HG02678 (cell line): Measurements from ENCODE around the gene DEXI.

Experiments used
- ATAC-seq: cut with Tn5 transposase; IDR thresholded peaks from one replicate; pipeline ENCODE4 v1.9.1; 2021; ENCODE audit warnings: mild to moderate bottlenecking, moderate library complexity; ENCODE audit not compliant: unreplicated experiment

DEXI gene

GRCh38 chr16:10941935-10942351 lies 325 bp downstream of the DEXI start:
- ATAC-seq: peak; percentile 3

DNA sequence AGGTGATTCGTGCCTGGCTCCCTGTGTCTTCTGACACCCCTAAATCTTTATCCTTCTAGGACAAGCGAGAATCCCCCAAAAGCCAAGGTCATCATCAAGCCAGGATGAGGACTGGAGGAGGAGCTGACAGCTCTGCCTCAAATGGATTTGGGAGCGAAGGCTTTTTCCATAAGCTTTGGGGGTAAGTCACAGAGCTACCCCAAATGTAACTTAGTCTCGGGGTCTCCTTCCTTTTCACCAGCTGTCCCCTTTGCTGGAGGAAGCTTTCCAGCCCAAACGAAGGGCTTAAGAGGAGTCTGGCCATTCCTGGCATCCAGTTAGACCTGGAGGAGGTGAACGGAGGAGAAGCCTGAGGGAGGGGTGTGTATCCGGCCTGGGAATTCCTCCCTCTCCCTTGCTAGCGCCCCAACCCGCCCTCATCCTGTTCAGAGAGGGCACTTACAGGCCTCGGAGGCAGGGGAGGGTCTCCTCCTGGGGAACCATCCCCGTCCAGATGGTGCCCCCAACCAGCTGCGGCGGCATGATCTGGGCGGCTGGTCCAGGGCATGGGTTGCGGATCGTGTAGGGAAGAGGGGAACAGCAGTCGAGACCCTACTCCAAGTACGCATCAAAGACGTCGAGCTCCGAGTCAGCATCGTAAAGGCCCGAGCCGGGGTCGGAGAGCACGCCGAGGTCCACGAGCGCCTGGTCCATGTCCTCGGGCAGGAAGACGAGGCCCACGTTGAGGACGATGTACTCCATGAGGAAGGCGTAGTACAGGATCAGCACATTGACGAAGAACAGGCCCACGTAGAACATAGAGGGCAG lies 938 bp downstream of the DEXI start:
- ATAC-seq: no peak

GRCh38 chr16:10940501-10941079 lies 1.7 kb downstream of the DEXI start:
- no peak for ATAC-seq

- ATAC-seq: no peak
Observed at GRCh38 chr16:10939649-10940234, 2.5 kb downstream of the DEXI start.

DNA sequence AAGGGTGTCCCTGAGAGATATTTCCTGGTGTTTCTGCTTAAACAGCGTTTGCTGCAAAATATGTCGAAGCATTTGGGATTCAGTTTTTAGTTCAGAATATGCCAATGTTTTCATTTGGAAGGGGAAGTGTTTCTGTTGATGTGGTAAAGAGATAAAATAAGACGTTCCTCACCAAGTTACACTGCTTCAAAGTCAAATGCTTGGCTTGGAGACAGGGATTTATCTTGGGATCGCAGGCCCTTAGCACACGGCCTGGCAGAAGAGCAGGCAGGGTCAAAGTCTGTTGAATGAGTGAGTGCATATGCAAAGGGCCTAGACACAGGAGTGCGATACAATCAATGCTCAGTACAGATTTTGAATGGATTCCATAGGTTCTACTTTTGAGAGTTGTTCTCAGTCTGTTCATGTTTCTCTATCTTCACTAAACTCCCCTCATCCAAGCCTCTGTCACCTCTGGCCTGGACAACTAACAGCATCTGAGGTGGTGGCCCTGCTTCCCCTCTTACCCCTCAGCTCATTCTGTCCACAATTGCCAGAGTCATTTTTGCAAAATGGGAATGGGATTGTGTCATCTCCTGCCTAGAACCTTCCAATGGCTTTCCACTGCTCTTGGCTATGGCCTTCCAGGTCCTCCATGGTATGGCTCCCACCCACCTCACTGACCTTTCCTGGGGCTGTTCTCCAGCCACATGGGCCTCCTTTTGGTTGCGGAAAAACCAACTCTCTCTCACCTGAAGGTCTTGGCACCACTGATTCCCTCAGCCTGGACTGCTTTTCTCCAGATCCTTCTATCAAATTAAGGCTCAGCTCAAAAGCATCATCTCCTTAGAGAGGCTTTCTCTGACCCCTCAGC lies 3.2 kb downstream of the DEXI start:
- no peak for ATAC-seq

DNA sequence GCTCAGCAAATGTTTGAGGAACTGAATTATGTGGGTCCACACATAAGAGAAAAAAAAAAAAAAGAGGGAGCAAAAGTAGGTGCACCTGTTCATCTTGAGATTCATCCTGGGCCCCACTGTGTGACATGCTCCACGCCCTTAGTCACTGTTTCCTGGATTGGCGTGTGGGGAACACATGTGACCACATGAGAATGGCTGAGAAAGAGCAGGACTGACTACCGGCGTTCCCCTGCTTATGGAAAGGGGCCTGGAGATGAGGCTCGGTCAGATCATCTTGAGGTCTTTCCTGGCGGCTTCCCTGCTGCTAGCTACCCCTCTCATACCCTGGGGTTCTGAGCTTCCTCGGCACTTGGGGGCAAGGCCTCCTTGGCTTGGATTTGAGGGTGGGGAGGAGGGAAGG lies 3.9 kb downstream of the DEXI start:
- no peak for ATAC-seq

- no peak for ATAC-seq
Observed at GRCh38 chr16:10937068-10937859, 5.0 kb downstream of the DEXI start.

- ATAC-seq: no peak
Observed at GRCh38 chr16:10936272-10936984, 5.8 kb downstream of the DEXI start.

GRCh38 chr16:10935226-10935915 lies 6.9 kb downstream of the DEXI start:
- ATAC-seq: no peak

- ATAC-seq: no peak
Observed at GRCh38 chr16:10934325-10935107, 7.8 kb downstream of the DEXI start.

DNA sequence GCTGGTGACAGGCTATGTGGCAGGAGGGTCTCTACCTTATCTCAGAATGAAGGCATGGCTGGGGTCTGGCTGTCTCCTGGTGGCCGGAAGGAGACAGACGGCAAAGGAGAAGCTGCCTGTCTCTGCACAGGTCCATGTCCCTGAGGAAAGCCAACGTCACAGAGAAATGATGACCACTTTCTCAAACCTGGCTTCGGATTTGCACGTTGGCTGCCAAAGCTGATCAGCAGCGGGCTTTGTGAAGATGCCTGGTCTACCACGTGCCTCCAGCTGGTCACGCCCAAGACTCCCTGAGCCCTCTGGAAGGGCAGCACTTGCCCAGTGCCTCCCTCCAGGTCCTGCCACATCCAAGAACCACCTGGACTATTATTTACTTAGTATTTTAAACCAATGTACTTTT lies 8.4 kb downstream of the DEXI start:
- ATAC-seq: no peak

DNA sequence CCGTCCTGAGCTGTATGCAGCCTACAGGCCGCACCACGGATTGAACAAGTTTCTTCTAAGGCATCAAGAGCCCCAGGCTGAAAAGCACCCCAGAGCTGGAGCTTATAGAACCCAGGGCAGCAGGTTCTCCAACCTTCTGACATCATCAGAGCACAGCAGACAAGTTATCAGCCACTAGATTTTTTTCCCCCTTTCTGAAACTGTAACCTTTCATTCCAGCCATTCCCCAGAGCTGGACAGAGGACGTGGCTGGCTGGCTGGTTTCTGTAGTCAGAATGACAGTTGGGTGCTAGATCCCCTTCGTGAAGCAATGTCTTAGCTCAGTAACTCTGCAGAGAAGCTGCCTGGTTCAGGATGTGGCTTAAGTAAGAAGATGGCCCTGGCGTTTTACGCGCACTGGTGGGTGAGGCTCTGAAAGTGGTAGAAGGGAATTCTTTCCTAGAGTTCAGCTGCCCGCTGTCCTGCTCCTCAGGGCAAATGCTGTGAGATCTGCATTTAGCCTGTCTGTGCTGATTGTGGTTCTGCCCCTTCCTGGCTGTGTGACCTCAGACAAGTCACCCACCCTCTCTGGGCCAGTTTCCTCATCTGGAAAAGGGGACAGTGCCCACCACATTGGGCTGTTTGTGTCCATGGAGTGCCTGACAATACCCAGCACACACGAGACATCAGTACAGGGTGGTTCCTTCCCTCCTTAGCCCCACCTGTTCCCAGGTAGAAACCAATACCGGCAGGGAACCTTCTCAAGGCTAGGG lies 9.1 kb downstream of the DEXI start:
- no peak for ATAC-seq

- no peak for ATAC-seq
Observed at GRCh38 chr16:10931977-10932632, 10.2 kb downstream of the DEXI start.

GRCh38 chr16:10931134-10931533 lies 11.1 kb downstream of the DEXI start:
- ATAC-seq: no peak

GRCh38 chr16:10930755-10931093 lies 11.5 kb downstream of the DEXI start:
- ATAC-seq: no peak

GRCh38 chr16:10929853-10930754 lies 12.2 kb downstream of the DEXI start:
- ATAC-seq: no peak
